ENCODE measurements around the gene AFP.

AFP gene

GRCh38 chr4:73460913-73461522 is 25.0 kb downstream of the AFP start:
- no peak for DNase-seq (ENCODE audit: low read depth)

GRCh38 chr4:73468170-73468569 is 32.1 kb downstream of the AFP start:
- DNase-seq (ENCODE audit: low read depth) = no peak

- DNase-seq (ENCODE audit: low read depth) = no peak
Measured at GRCh38 chr4:73470728-73471127, 34.7 kb downstream of the AFP start.

GRCh38 chr4:73477176-73477575 is 41.2 kb downstream of the AFP start:
- DNase-seq (ENCODE audit: low read depth) = no peak

- DNase-seq (ENCODE audit: low read depth) = no peak
Measured at GRCh38 chr4:73479323-73479722, 43.3 kb downstream of the AFP start.

- no peak for DNase-seq (ENCODE audit: low read depth)
Measured at GRCh38 chr4:73481358-73481757, 45.3 kb downstream of the AFP start, which contains the start of gene AFM. Gene AFM, plus strand, starts transcription at chr4:73481745. Its CDS starts 31 bp downstream, at chr4:73481776.

- no peak for DNase-seq (ENCODE audit: low read depth)
Measured at GRCh38 chr4:73485085-73485484, 49.1 kb downstream of the AFP start.

GRCh38 chr4:73485596-73485995 is 49.6 kb downstream of the AFP start:
- no peak for DNase-seq (ENCODE audit: low read depth)

- DNase-seq (ENCODE audit: low read depth) = no peak
Measured at GRCh38 chr4:73486497-73486896, 50.5 kb downstream of the AFP start.

- no peak for DNase-seq (ENCODE audit: low read depth)
Measured at GRCh38 chr4:73487233-73487632, 51.2 kb downstream of the AFP start.

- DNase-seq (ENCODE audit: low read depth) = no peak
Measured at GRCh38 chr4:73499996-73500765, 64.2 kb downstream of the AFP start.

- DNase-seq (ENCODE audit: low read depth) = no peak
Measured at GRCh38 chr4:73501664-73502265, 65.7 kb downstream of the AFP start.

GRCh38 chr4:73505567-73505966 is 69.5 kb downstream of the AFP start:
- no peak for DNase-seq (ENCODE audit: low read depth)

Data from EH (cell line).